Stimulated activated CD4-positive, alpha-beta T cell treated with anti-CD3 and anti-CD28 coated beads, Interleukin-15, amount 100 ng/mL, for 48 hours (primary cell): ENCODE measurements around the gene SRRM2.

Source experiments
- DNase-seq, 2 donors: peaks; one replicate each; pipeline ENCODE4 v3.0.0-alpha.2; 2020; ENCODE audit warnings: low read depth in 2 of 2

Gene SRRM2

DNA sequence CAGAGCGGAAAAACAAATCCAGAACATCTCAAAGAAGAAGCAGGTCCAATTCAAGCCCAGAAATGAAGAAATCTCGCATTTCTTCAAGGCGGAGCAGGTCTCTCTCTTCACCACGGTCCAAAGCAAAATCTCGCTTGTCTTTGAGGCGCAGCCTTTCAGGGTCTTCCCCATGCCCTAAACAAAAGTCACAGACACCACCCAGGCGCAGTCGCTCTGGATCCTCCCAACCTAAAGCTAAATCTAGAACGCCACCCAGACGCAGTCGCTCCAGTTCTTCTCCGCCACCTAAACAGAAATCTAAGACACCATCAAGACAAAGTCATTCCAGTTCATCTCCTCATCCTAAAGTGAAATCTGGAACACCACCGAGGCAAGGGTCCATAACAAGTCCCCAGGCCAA is 10.3 kb downstream of the SRRM2 start:
- no peak for DNase-seq

DNA sequence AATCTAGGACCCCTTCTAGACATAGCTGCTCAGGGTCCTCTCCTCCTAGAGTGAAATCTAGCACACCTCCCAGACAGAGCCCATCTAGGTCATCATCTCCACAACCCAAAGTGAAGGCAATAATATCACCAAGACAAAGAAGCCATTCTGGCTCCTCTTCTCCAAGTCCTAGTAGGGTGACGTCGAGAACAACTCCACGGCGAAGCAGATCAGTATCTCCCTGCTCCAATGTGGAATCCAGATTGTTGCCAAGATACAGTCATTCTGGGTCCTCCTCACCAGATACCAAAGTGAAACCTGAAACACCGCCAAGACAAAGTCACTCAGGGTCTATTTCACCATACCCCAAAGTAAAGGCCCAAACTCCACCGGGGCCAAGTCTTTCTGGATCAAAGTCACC is 10.7 kb downstream of the SRRM2 start:
- no peak for DNase-seq

DNA sequence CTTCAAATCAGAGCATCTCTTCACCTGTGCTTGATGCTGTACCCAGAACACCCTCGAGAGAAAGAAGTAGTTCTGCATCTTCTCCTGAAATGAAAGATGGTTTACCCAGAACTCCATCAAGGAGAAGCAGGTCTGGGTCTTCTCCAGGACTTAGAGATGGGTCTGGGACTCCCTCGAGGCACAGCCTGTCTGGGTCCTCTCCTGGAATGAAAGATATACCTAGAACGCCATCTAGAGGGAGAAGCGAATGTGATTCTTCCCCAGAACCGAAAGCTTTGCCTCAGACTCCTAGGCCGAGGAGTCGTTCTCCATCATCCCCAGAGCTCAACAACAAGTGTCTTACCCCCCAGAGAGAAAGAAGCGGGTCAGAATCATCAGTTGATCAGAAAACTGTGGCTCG is 12.3 kb downstream of the SRRM2 start:
- DNase-seq = no peak

DNA sequence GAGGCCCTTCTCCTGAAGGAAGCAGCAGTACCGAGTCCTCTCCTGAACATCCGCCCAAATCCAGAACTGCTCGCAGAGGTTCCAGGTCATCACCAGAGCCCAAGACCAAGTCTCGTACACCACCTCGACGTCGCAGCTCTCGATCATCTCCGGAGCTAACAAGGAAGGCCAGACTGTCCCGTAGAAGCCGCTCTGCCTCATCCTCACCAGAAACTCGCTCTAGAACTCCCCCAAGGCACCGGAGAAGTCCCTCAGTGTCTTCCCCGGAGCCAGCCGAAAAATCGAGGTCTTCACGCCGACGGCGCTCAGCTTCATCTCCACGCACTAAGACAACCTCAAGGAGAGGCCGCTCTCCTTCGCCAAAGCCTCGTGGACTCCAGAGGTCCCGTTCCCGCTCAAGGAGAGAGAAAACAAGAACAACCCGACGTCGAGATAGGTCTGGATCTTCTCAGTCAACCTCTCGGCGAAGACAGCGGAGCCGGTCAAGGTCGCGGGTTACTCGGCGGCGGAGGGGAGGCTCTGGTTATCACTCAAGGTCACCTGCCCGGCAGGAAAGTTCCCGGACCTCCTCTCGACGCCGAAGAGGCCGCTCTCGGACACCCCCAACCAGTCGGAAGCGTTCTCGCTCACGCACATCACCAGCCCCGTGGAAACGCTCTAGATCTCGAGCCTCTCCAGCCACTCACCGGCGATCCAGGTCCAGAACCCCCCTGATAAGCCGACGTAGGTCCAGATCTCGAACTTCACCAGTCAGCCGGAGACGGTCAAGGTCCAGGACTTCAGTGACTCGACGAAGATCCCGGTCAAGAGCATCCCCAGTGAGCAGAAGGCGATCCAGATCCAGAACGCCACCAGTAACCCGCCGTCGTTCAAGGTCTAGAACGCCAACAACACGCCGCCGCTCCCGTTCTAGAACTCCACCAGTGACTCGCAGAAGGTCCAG is 13.3 kb downstream of the SRRM2 start:
- DNase-seq = no peak

DNA sequence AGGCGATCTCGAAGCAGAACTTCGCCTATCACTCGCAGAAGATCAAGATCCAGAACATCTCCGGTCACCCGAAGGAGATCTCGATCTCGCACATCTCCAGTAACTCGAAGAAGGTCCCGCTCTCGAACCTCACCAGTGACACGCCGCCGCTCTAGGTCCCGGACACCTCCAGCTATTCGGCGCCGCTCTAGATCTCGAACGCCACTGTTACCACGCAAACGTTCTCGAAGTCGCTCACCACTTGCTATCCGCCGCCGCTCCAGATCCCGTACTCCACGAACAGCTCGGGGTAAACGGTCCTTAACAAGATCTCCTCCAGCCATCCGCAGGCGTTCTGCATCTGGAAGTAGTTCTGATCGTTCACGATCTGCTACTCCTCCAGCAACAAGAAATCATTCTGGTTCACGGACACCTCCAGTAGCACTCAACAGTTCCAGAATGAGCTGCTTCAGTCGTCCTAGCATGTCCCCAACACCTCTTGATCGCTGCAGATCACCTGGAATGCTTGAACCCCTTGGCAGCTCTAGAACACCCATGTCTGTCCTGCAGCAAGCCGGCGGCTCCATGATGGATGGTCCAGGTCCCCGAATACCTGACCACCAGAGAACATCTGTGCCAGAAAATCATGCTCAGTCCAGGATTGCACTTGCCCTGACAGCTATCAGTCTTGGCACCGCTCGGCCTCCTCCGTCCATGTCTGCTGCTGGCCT is 14.1 kb downstream of the SRRM2 start:
- DNase-seq = no peak

DNA sequence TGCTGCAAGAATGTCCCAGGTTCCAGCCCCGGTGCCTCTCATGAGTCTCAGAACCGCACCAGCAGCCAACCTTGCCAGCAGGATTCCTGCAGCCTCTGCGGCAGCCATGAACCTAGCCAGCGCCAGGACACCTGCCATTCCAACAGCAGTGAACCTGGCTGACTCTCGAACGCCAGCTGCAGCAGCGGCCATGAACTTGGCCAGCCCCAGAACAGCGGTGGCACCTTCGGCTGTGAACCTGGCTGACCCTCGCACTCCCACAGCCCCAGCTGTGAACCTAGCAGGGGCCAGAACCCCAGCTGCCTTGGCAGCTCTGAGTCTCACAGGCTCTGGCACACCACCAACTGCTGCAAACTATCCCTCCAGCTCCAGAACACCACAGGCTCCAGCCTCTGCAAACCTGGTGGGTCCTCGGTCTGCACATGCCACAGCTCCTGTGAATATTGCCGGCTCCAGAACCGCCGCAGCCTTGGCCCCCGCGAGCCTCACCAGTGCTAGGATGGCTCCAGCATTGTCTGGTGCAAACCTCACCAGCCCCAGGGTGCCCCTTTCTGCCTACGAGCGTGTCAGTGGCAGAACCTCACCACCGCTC is 14.8 kb downstream of the SRRM2 start:
- no peak for DNase-seq

DNA sequence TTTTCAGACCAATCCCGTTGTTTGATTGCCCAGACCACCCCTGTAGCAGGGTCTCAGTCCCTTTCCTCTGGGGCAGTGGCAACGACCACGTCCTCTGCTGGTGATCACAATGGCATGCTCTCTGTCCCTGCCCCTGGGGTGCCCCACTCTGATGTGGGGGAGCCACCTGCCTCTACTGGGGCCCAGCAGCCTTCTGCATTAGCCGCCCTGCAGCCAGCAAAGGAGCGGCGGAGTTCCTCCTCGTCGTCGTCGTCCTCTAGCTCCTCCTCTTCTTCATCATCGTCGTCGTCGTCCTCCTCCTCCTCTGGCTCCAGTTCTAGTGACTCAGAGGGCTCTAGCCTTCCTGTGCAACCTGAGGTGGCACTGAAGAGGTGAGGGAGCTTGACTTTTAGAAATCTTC is 15.5 kb downstream of the SRRM2 start:
- no peak for DNase-seq

DNA sequence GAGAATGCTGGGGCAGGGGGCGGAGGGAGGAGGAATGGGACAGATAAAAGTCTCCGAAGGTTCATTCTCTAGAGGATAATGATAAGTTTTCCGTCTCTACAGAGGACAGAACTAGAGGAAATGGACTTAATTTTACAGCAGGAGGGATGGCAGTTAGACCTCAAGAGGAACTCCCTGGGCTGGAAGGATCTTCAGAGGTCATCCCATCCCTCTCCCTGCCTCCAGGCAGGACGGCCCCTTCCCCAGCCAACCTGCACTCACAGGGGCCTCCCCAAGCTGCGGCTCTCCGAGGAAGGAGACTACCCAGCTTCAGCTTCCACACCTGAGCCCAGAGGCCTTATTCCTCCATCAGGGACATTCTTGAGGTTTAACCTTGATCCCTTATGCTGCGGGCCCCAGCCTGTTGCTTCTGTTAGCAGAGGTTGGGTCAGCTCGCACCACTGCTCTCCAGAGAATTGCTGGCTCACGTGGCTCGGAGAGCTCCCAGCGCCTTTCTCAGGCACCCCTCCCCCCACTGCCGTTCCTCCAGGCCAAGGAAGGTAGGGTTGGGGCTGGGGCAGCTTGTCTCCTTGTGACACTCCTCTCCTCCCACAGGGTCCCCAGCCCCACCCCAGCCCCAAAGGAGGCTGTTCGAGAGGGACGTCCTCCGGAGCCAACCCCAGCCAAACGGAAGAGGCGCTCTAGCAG is 16.1 kb downstream of the SRRM2 start:
- no peak for DNase-seq

DNA sequence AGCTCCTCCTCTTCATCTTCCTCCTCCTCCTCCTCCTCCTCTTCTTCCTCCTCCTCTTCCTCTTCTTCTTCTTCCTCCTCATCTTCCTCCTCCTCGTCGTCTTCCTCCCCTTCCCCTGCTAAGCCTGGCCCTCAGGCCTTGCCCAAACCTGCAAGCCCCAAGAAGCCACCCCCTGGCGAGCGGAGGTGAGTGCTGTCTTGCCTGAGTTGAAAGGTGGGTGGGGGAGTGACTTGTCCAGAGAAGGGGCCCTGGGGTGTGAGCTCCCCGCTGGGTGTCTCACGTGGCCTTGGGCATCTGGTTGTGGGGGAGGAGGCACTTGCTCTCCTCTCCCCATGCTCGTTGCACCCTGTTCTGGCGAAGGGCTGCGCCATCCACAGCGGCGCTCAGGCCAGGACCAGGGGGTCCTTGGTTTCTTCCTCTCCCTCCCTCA is 16.7 kb downstream of the SRRM2 start:
- DNase-seq = no peak

DNA sequence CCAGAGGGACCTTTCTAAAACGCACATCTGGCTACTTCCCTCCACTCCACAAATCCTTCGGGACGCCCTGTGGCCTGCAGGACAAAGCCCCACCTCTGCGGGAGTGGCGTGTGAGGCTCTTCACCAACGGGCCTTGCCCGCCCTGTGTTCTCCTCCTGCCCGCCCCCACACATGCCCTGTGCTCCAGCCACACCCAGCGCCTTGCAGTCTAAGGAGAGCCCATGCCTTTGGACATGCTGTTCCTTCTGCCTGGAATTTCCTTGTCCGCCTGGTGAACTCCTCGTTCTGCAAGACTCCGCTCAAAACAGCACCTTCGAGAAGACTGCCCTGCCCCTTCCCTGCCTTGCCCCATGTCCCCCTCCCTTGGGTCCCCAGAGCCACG is 17.2 kb downstream of the SRRM2 start:
- DNase-seq = no peak

DNA sequence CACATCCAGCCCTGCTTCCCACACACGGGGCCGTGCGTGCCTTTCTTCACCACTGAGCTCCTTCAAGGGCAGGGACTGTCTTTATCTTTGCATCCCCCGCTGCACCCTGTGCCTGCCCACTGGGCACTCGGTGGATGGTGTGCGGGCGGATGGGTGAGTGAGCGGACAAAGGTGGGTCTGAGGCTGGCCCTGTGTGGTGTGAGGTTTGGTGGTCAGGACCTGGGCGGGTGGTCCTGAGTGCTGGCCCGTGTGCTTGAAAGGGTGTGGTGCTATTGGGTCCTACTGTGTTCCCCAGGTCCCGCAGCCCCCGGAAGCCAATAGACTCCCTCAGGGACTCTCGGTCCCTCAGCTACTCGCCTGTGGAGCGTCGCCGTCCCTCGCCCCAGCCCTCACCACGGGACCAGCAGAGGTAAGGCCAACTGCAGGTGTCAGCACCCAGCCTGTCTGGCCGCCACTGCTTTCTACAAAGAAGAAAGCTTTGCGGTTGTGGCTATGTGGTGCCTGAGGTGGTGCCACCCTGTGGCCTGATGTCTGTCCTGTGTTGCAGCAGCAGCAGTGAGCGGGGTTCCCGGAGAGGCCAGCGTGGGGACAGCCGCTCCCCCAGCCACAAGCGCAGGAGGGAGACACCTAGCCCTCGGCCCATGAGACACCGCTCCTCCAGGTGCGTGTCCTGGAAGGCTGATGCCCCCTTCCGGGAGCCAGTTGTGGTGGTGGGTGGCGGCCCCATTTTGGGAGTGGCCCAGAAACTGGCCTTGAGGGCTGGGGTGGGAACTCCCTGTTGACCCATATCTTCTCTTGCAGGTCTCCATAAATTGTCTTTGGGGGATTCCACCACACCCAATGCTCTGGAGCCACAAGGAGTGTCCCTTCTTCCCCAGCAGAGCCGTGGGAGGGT is 17.9 kb downstream of the SRRM2 start:
- no peak for DNase-seq

DNA sequence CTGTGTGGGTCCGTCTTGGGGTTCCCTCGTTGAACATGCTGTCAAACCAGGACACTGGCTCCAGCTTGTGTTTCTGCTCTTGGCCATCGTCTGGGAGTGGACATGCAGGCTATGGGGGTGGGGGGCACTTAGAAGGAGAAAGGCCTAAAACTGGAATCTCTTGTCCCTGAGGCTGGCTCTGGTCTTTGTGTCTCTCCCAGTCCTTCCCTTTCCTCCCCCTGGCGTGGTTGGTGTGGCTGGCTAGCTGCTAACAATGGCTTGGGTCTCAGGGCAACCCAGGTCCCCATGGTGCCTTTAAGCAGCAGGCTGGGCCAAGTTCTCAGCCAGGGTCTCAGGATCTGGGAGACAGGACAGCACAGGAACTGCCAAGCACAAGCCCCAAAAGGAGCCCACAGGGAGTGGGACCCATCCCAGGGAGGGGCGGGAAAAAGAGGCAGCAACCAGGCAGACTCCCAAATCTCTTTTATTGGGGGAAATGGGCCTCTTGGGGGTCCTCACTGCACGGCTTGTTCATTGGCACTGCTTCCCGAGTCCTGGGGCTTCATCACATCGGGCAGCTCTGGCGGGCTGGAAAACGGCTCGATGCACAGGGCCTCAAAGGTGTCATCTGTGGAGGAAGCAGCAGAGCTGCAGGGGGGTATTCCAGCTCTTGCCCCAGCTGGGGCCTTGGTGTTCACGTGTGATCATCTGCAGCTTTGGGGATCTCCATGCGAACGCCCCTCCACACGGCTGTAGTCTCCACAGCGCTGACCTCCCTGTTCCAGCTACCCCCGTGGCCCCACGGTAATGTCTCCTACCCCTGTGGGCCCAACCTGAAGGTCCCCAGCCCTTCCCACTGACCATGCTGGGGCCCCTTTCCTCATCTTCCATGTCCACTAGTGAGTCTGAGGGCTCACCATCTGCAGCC is 19.3 kb downstream of the SRRM2 start:
- no peak for DNase-seq

DNA sequence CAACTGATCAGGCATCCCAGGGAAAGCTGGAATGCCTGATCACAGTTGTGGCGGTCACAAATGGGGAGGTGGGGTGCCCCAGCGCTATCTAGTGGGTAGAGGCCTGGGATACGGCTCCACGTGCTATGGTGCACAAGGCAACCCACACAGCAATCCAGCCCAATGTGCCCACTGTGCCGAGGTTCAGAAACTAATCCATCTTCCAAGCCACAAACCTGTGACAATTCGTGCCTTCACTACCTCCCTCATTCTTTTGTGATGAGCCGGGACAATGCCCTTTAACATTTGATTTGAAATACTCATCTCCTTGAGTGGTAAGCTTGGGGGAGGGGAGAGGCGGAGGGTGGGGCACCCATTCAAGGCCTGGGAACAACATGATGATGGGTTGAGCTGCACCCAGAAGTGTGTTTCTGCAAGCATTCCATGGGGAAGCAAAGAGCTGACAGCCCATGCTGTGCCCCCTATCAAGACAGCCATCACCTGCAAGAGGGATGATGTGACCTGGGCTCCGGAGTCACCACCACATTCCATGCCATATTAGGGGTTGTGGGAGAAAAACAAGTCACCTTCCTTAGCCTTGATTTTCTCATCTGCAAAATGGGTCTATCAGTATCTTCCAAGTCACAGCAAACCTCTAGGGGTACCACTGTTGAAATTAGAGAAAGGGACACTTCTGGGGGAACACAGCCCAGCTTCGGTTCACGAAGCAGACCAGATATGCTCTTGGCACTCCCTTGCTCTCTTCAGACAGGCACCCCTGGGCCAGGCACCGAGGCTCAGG is 20.9 kb downstream of the SRRM2 start:
- DNase-seq = no peak

DNA sequence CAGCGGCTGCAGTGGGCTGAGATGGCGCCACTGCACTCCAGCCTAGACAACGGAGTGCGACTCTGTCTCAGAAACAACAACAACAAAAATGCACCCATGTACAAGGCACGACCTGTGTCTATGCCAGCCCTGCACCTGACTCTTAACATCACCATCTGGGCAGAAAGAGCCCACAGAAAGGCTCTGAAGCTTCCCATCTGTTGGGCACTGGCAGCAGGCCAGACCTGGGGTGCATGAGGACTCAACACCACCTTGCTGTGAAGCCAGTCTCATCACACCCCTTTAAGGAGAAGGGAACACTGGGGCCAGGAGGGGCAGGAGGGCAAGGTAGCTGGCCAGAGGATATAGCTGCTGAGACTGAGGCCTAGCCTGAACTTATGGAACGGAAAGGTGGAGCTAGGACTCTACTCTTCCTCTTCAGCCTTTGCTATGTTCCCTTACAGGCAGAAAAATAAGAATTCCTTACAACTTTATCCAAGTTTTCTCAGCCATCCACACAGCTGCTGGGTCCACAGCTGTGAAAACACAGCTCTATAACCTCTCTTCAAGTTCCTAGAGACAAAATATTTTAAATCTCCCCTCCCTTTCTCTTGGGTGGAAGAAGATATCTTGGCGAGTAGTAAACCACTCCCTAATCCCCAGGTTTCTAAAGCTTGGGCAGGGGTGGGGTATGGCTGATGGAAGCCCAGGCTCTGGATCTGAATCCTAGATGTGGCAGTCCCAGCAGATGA is 21.9 kb downstream of the SRRM2 start:
- DNase-seq = no peak

DNA sequence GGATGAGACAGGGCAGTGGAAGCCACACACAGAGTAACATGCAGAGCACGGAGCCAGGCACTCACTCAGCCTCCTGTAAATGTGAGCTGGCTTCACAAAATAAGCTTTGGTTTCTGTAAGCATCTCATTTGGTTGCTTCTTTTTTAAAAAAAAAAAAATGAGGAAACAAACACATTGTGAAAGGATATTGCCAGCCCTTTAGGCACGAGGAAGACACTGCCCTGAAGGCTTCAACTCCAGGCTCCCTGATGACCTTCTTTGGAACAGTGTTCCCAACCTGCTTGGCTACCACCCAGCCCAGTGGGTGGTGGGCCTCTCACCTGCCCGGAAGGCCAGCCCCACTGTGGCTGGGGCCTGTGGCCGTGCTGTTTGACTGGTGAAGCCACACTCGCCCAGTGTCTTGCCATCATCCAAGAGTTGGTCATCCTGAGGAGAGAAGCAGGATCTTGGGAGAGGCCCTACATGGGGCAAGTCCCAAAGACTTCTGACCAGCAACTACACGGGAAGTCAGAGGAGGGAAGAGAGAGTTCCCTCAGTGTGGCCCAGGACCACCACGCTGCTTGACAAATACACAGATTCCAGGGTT is 22.8 kb downstream of the SRRM2 start:
- DNase-seq = no peak

DNA sequence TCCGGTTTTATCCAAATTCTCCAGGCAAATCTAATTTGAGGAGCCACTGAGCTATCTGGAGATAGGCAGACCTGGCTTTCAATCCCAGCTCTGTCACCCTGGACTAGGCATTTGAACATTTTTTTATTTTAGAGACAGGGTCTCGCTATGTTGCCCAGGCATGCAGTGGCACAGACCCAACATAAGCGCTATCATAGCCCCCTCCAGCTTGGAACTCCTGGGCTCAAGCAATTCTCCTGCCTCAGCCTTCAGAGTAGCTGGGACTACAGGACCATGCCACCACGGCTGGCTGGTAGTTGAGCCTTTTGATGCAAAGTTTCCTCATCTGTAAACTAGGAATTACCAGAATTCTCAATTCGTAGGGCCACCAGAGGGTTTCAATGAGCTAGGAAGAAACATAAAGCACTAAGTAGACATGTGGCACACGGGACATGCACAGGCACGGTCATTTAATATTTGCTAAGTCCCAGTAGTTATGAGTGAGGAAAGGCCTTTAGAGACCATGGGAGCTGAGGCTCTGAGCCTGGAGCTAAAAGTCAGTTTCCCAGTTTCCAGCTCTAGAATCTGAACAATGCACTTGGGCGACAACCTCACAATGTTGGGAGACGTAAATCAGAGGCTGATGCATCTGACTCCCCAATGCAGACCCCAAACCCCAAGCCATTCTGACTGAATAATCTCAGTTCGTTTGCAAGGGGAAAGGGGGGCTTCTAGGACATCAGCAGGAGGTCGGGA is 23.5 kb downstream of the SRRM2 start:
- no peak for DNase-seq

DNA sequence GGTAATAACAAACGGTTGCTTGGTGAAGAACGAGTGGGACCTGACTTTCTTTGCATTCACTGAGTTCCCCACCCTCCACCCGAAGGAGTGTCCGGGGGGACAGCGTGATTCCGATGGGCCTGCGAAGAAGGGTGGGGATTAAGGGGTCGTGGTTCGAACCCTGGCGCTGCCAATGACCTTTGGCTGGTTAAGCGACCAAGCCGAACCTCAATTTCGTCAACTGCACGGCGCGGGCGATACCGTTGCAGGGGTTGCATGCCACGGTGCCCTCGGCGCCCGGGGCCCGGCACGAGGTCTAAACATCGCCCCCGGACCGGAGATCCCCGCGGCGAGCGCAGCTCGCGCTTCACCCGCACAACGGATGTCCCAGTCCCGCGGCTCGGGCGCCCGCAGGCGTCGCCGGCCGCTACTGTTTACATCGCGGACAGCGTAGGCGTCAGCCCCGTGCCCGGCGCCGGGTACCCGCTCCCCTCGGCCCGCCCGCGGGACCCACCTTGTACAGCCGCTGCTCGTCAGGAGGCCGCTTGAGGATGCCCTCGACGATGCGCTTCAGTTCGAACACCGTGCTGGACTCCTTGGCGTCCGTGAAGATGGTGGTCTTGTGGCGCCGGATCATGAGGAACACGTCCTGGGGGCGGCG is 24.2 kb downstream of the SRRM2 start:
- DNase-seq = no peak
